Ovary (tissue), 3 donors: ENCODE data around the gene DDA1.

ENCODE experiments used
- POLR2A ChIP-seq: fragments of 450-650 bp; IDR thresholded peaks from one replicate; pipeline ENCODE4 v1.6.1; 2017; ENCODE audit warnings: antibody characterized with exemption, mild to moderate bottlenecking, moderate library complexity
- TF ChIP-seq, protein P1 (sequence below), 3 donors: fragments of 450-650 bp in 2 of 3; fragments of 200-600 bp in 1 of 3; IDR thresholded peaks; one replicate each; pipeline versions ENCODE4 v1.5.1 to v1.8.0; 2016 to 2022; ENCODE audit warnings: antibody characterized with exemption in 3 of 3, mild to moderate bottlenecking in 1 of 3
- donor health status: DM: no; HTN: no; CAD: no.

DNA sequence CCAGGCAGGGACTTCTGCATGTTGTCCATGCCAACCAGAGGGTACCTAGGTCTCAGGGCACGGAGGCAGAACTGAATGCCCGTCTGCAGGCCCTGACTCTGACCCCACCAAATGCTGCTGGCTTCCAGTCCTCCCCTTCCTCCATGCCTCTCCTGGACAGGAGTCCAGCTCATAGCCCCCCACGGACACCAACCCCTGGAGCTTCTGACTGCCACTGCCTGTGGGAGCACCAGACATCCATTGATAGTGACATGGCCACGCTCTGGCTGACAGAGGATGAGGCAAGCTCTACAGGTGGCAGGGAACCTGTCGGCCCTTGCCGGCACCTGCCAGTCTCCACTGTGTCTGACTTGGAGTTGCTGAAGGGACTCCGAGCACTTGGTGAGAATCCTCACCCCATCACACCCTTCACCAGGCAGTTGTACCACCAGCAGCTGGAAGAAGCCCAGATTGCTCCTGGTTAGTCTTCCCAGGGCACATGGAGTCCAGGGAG is 25.8 kb upstream of the DDA1 start:
- TF ChIP-seq POLR2A, result no peak
- TF ChIP-seq, protein P1, sequence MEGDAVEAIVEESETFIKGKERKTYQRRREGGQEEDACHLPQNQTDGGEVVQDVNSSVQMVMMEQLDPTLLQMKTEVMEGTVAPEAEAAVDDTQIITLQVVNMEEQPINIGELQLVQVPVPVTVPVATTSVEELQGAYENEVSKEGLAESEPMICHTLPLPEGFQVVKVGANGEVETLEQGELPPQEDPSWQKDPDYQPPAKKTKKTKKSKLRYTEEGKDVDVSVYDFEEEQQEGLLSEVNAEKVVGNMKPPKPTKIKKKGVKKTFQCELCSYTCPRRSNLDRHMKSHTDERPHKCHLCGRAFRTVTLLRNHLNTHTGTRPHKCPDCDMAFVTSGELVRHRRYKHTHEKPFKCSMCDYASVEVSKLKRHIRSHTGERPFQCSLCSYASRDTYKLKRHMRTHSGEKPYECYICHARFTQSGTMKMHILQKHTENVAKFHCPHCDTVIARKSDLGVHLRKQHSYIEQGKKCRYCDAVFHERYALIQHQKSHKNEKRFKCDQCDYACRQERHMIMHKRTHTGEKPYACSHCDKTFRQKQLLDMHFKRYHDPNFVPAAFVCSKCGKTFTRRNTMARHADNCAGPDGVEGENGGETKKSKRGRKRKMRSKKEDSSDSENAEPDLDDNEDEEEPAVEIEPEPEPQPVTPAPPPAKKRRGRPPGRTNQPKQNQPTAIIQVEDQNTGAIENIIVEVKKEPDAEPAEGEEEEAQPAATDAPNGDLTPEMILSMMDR (IDR thresholded peaks at IDR 0.05), result no peak
